Spleen (tissue), 7 donors: ENCODE data around the gene SLC6A18.

Experiments used
- CTCF ChIP-seq, 11 experiments: fragments of 200-600 bp in 7 of 11; fragments of 450-650 bp in 4 of 11; sonication (generic) in 4 of 11; IDR thresholded peaks in 8 of 11; conservative IDR thresholded peaks in 3 of 11; 1 replicate in 7 of 11; 2 replicates in 4 of 11; pipeline versions ENCODE4 v1.4.0 to v1.8.0; 2016 to 2021; ENCODE audit warnings: antibody characterized with exemption in 11 of 11, inconsistent platforms in 4 of 11, mild to moderate bottlenecking in 1 of 11
- POLR2AphosphoS5 ChIP-seq, 3 donors: sonication (generic); formaldehyde crosslinking; IDR thresholded peaks; one replicate each; pipeline ENCODE4 v1.5.1; 2017; ENCODE audit warnings: antibody characterized with exemption in 3 of 3
- donor health status: DM: no; HTN: no; CAD: no; lungs with moderate emphysema.
- donor health status: DM: no; HTN: no; CAD: no.
- donor health status: DM: no; HTN: no; CAD: no.

- TF ChIP-seq POLR2AphosphoS5 (IDR thresholded peaks at IDR 0.05): no peak
- TF ChIP-seq CTCF (IDR thresholded peaks at IDR 0.05 in 8 of 11, conservative IDR thresholded peaks at IDR 0.05 in 3 of 11): no peak
These were observed 38.6 kb upstream of the SLC6A18 start for GRCh38 chr5:1186351-1187233.
